Panc1 (cell line): ENCODE measurements around the gene HBS1L.

ENCODE experiments used
- CTCF ChIP-seq: fragments of 450-650 bp; IDR thresholded peaks from 2 replicates; pipeline ENCODE4 v1.5.1; 2017; ENCODE audit warnings: mild to moderate bottlenecking
- POLR2AphosphoS5 ChIP-seq: IDR thresholded peaks from 2 replicates; pipeline ENCODE4 v1.6.1; 2012; ENCODE audit warnings: mild to moderate bottlenecking, low read depth, low read length, moderate library complexity
- REST ChIP-seq, 2 experiments: IDR thresholded peaks; 2 replicates each; pipeline ENCODE4 v1.6.1; 2011 to 2012; ENCODE audit warnings: low read depth in 2 of 2, control low read depth in 1 of 2, low read length in 1 of 2, mild to moderate bottlenecking in 1 of 2, moderate library complexity in 1 of 2; ENCODE audit not compliant: insufficient read depth in 1 of 2
- SIN3A ChIP-seq: IDR thresholded peaks from 2 replicates; pipeline ENCODE4 v1.6.1; 2012; ENCODE audit warnings: low read depth, mild to moderate bottlenecking, low read length, moderate library complexity, borderline replicate concordance; ENCODE audit not compliant: insufficient read depth
- TCF7L2 ChIP-seq: IDR thresholded peaks from 2 replicates; pipeline ENCODE4 v1.6.1; 2011; ENCODE audit warnings: mild to moderate bottlenecking, low read depth, low read length, inconsistent platforms

GRCh38 chr6:135084001-135084915 lies 29.6 kb upstream of the HBS1L start:
- no peak for TF ChIP-seq POLR2AphosphoS5
- no peak for TF ChIP-seq CTCF
- TF ChIP-seq TCF7L2 = no peak
- TF ChIP-seq SIN3A = no peak
- TF ChIP-seq REST (IDR thresholded peaks at IDR 0.05; ENCODE audit: insufficient read depth in 1 of 2, low read depth in 2 of 2, low read length in 1 of 2) = no peak
